ENCODE results near the gene RNF19B. TPM values are rescaled to one million over a fixed set of nuclear protein-coding genes. Genes with fewer than 3 reads are reported as not detected.

The RNF19B gene
- total RNA-seq, 1 experiment from 2014 or later: 22.5 TPM

- no peak for ATAC-seq
- H3K9ac ChIP-seq (ENCODE audit: low read length): peak overlapping the region; percentile 70
- H3K36me3 ChIP-seq (ENCODE audit: control insufficient read depth in 1 of 2, insufficient read depth in 2 of 2, low read length in 2 of 2): peaks cover 0 to 7% of the 10 kb centered on the region in 2 experiments; a peak in 2 of 4 replicates
- H3K9me3 ChIP-seq (ENCODE audit: control insufficient read depth in 1 of 2, insufficient read depth in 1 of 2, low read depth in 1 of 2, low read length in 2 of 2): no peaks in the 10 kb centered on the region
- H3K9me2 ChIP-seq (ENCODE audit: insufficient read depth): no peaks in the 10 kb centered on the region
- no peak for TF ChIP-seq JUND (IDR thresholded peaks at IDR 0.05)
- no peak for TF ChIP-seq FOSL1 (IDR thresholded peaks at IDR 0.05; ENCODE audit: low read depth)
- TF ChIP-seq EZH2phosphoT487 (IDR thresholded peaks at IDR 0.05; ENCODE audit: borderline replicate concordance): no peak
- no peak for TF ChIP-seq POLR2A (IDR thresholded peaks at IDR 0.05; ENCODE audit: borderline replicate concordance, extremely low read depth, insufficient read depth, insufficient read length)
- no peak for TF ChIP-seq SP1 (IDR thresholded peaks at IDR 0.05; ENCODE audit: low read depth)
- no peak for TF ChIP-seq EGR1 (IDR thresholded peaks at IDR 0.05; ENCODE audit: low read depth)
- no peak for TF ChIP-seq ATF3 (IDR thresholded peaks at IDR 0.05)
- TF ChIP-seq EZH2 (IDR thresholded peaks at IDR 0.05): no peak
- no peak for TF ChIP-seq ZNF274 (IDR thresholded peaks at IDR 0.05; ENCODE audit: low read depth, low read length)
- no peak for TF ChIP-seq YY1 (IDR thresholded peaks at IDR 0.05; ENCODE audit: extremely low read depth, insufficient replicate concordance, low read depth, low read length)
- no peak for TF ChIP-seq RAD21 (IDR thresholded peaks at IDR 0.05; ENCODE audit: low read depth)
- TF ChIP-seq REST (IDR thresholded peaks at IDR 0.05; ENCODE audit: low read depth): no peak
- TF ChIP-seq ZBTB33 (IDR thresholded peaks at IDR 0.05; ENCODE audit: extremely low read depth, insufficient replicate concordance, low read length): no peak
- H3K27ac ChIP-seq (ENCODE audit: low read depth, low read length): peak overlapping the region; percentile 71
- intact Hi-C loops (cut with micrococcal nuclease): loop anchor here (10.0 kb wide), 1 partner anchor 153 kb away; no protein-coding TSS in a partner anchor
- H3K4me1 ChIP-seq (ENCODE audit: control insufficient read depth in 1 of 2, insufficient read depth in 2 of 2, low read length in 2 of 2): peaks cover 19 to 32% of the 10 kb centered on the region in 2 experiments; a peak in 3 of 4 replicates
- H3K27me3 ChIP-seq (ENCODE audit: insufficient read depth, low read length): no peaks in the 10 kb centered on the region
- peak overlapping the region; percentile 89 for H3K4me2 ChIP-seq (ENCODE audit: low read length)
- BruUV-seq (replicated peaks): no TSS peak
- ChIA-PET POLR2A (no interaction called here), CTCF (no interaction called here), RAD21 (ENCODE audit: low non-redundant PET in 1 of 2, low total read pairs in 2 of 2, uncharacterized antibody in 2 of 2, unreplicated experiment in 2 of 2) (no interaction called here)
- peaks cover 6% of the 10 kb centered on the region; the same call in 1 of the 2 replicates for H3K79me2 ChIP-seq (ENCODE audit: insufficient read depth, low read length)
- no peak overlapping the region for H2AFZ ChIP-seq (ENCODE audit: low read depth, low read length, poor library complexity, severe bottlenecking)
- H4K20me1 ChIP-seq (ENCODE audit: insufficient read depth): no peaks in the 10 kb centered on the region
- DNase-seq (ENCODE audit: low read depth, low spot score): no peak
- peak overlapping the region; percentile 65 to 68 for H3K4me3 ChIP-seq (replicated peaks in 1 of 2; ENCODE audit: low read depth in 1 of 2, low read length in 2 of 2)
Observed at GRCh38 chr1:32901823-32902534, 62.6 kb downstream of the RNF19B start.

All from HCT116 (cell line).